Smooth muscle cell of the umbilical artery (primary cell): ENCODE data around the gene CSNK1G1. TPM values are rescaled to one million over a fixed set of nuclear protein-coding genes. Genes with fewer than 3 reads are reported as not detected.

Experiments used
- total RNA-seq: library from RNA; depleted of rRNA; stranded (reverse); fragments of >200 nt; gene quantifications from 2 replicates; pipeline ENCODE4 v1.2.3, GENCODE V29; 2014

Gene CSNK1G1
- total RNA-seq = 24.9 and 41.6 TPM in 2 replicates

DNA sequence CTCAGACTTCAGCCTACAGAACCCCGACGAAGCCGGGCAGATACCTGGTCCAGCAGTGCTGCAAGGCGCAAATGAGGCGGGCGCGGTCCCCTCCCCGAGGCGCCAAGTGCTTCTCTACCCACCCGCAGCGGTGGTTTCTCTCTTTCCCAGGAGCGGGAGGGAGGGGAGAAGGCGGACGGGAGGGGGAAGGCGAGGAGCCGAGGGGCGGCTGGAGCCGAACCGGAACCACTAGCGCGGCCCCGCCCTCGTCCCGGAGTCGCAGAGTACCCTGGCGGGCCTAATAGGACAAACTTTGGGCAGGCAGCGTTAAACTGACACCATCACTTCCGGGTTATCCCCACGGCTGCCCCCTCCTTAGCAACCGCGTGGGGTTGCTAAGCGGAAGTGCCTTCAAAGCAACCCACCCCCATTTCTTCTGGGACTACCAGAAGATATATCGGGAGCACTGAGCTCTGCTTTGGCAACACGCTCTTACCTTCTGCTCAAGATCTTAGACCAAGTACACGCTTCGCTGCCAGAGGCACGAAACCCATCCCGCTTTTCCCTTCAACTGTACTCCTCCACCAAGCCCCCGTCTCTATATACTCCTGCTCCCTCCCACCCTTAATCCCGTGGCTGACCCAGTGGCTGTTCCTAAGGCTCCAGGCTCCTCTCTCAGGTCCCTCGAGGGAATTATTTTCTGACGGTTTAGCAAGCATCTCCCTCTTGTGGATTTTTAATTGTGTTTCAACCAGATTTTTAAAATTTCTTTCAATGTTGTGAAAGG is at the start of gene CSNK1G1:
Gene CSNK1G1, minus strand, starts transcription at position 230 of the 766 bp plus-strand sequence. CDS start 55,674 bp downstream, outside the sequence.

DNA sequence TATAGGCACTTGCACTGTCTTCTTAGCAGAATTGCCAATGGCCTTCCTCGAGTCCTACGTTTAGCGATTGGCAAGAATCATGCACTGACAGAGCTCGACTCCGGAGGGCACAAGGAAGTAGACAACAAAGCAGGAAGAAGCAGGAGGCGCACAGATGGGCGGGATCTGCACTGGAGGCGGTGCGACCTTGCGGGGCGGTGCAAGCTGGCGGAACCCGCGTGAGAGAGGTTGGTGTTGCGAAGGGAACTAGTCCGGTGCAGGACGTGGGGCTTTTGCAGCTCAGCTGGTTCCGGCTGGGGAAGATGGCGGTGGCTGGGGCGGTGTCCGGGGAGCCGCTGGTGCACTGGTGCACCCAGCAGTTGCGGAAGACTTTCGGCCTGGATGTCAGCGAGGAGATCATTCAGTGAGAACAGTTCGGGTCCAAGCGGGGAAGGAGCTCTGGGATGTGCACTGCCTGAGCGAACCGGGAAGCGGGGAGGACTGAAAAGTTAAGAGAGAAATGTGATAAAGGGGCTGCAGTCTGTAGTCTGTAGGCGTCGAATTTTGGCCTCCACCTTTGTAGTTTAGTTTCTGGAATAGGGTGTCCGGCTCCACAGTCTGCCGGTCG is 31.7 kb upstream of the CSNK1G1 start, which contains the start of gene TRIP4:
Gene TRIP4, plus strand, starts transcription at position 275 of the 607 bp plus-strand sequence. Its CDS starts 28 bp downstream, at position 303.

DNA sequence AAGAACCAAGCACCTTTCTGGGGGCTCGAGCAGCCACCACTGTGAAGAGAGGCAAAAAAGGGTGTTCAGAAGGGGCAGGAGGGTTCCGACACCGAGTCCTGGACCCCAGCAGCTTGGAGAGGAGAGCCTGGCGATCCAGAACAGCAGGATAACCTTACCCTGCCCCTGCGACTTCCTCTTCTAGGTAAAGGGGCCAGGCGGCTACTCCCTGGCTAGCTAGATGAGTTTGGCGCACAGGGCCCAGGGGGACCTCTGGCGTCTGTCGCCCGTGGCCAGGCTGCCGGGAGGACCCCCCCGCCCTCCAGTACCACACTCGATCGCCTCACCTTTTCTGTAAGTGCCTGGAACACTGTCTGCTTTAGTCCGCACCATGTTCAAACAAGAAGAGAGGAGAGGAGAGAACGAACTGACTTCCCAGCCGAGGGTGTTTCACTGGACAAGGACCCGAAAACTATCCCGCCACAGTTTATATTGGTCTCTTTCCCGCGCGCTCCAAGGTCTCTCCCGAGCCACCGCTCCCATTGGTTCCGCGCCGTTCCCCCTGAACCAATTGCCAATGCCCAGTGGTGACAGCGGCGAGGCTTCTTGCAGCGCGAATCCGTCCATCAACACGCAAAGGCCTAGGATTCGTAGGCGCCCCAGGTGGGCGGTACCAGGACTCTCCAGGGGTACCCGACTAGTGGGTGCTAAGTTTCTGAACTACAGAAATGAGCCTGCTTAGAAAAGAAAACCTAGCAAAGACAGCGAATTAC is 25.2 kb upstream of the CSNK1G1 start, which contains the start of gene PCLAF:
Gene PCLAF, minus strand, starts transcription at position 442 of the 752 bp plus-strand sequence. Its CDS starts 70 bp downstream, at position 372.

DNA sequence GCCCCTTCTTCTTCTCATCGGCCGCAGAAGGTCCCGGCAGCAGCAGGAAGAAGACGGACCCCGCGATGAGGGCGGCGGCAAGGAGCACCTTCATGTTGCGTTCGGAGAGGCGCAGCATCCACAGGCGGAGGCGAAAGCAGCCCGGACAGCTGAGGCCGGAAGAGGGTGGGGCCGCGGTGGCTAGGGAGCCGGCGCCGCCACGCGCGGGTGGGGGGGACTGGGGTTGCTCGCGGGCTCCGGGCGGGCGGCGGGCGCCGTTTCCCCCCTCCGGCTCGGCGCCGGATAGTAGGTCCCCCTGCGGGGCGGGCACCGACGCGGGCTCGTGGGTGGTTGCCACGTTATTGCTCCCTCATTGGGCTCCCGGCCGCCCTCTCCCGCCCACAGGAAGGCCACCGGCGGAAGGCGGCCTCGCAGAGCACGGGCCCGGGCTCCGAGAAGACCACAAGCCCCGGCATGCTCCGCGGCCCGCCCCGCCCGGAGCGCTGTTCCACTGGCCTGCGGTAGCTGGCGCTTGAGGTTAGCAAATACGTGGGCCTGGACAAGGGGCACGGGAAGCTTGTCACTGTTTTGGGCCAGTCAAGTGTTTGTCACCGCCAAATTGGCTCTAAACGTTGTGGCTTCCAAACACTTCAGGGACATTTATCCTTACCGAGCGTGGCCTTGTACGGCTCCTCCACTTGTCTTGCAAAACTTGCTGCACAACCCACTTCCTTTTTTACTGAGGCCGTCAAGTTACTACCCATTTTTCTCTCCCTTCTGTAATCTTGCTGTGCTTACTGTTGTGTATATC is 192.9 kb downstream of the CSNK1G1 start, which contains the start of gene PPIB:
Gene PPIB, minus strand, starts transcription at position 154 of the 790 bp plus-strand sequence. Its CDS starts 36 bp downstream, at position 118.

DNA sequence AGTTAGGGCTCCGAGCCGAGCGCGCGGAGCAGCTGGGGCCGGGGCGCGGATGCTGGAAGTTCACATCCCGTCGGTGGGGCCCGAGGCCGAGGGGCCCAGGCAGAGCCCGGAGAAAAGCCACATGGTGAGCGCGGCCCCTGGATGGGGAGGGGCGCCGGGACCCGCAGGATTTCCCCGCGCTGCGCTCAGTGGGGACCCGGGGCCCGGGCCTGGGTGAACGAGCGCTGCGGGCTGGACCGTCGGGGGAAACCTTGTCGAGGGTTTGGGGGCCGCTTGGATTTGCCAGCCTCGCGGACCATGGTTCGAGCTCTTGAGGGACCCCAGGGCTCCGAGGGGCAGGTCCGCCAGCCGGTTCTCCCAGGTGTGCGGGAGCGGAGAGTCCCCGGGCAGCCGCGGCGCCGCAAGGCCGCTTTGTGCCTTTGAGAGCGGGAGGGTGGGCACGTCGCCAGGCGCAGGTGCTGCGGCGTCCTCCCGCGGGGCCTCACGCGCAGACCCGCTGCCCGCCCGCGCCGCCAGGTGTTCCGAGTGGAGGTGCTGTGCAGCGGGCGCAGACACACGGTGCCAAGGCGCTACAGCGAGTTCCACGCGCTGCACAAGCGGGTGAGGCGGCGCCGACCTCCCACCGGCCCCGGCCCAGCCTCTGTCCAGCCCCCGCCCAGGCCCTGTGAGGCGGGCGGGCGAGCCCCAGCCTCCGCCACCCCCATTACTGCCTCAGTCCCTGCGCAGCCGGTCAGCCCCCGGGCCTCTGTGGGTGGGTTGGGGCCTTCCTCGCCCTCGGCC is 204.1 kb downstream of the CSNK1G1 start, which contains the start of gene SNX22:
Gene SNX22, plus strand, starts transcription at position 5 of the 780 bp plus-strand sequence. Its CDS starts 45 bp downstream, at position 50.

Other genes starting within 250 kb of the CSNK1G1 start
- 0.28 and 0.30 TPM in 2 replicates for gene SNX22, start 204.4 kb downstream of the CSNK1G1 start, total RNA-seq
- 1,167 and 1,999 TPM in 2 replicates for gene PPIB, start 193.2 kb downstream of the CSNK1G1 start, total RNA-seq
- 3.6 and 12.8 TPM in 2 replicates for gene PCLAF, start 25.3 kb upstream of the CSNK1G1 start, total RNA-seq
- gene TRIP4, start 31.7 kb upstream of the CSNK1G1 start, total RNA-seq = 11.0 and 14.6 TPM in 2 replicates
- gene ZNF609, start 104.4 kb upstream of the CSNK1G1 start, total RNA-seq = 16.3 and 41.2 TPM in 2 replicates